HCT116 (cell line): ENCODE data around the gene CDK16. TPM values are rescaled to one million over a fixed set of nuclear protein-coding genes. Genes with fewer than 3 reads are reported as not detected.

Source experiments
- ATAC-seq: fragments of 200-7000 bp; cut with Tn5 transposase; 2 replicates; pipeline ENCODE4 v1.9.1; 2020; ENCODE audit warnings: mild to moderate bottlenecking, moderate library complexity
- BruUV-seq: library from RNA; stranded (reverse); fragments of 400-500 nt; replicated peaks from 2 replicates; lab custom pipeline; 2021; lab: Mats Ljungman, UMichigan
- CTCF ChIA-PET: fragments of 300-600 bp; sonication (Branson Sonifier 250); formaldehyde crosslinking; loops from one replicate; lab custom pipeline; 2021; ENCODE audit warnings: antibody characterized with exemption; lab: Charles Lee
- POLR2A ChIA-PET: fragments of 300-600, 350-600 bp; sonication (Branson Sonifier 250); formaldehyde crosslinking; loops from one replicate; lab custom pipeline; 2021; ENCODE audit warnings: antibody characterized with exemption; lab: Charles Lee
- RAD21 ChIA-PET, 2 experiments: fragments of 300-600 bp; sonication (Branson Sonifier 250); formaldehyde crosslinking; loops; one replicate each; lab custom pipeline; 2023; ENCODE audit warnings: low total read pairs in 2 of 2; ENCODE audit not compliant: uncharacterized antibody in 2 of 2, unreplicated experiment in 2 of 2, low non-redundant PET in 1 of 2; lab: Charles Lee
- DNase-seq: peaks from one replicate; pipeline ENCODE4 v3.0.0-alpha.2; 2010; ENCODE audit warnings: low read depth, low spot score
- H2AFZ ChIP-seq: fragments of 200-600 bp; shearing (Covaris generic), sonication (generic); 2 replicates; pipeline ENCODE4 v1.6.1; 2017; ENCODE audit warnings: low read depth, mixed run types, mixed read lengths, antibody characterized with exemption, low read length; ENCODE audit not compliant: poor library complexity, severe bottlenecking
- H3K27ac ChIP-seq: 2 replicates; pipeline ENCODE4 v1.5.1; 2012; ENCODE audit warnings: low read depth, low read length
- H3K27me3 ChIP-seq: fragments of 200-600 bp; sonication (generic); 2 replicates; pipeline ENCODE4 v1.6.1; 2016; ENCODE audit warnings: mixed run types, low read length, mixed read lengths; ENCODE audit not compliant: insufficient read depth
- H3K36me3 ChIP-seq, 2 experiments: fragments of 200-500 bp in 1 of 2; fragments of 200-600 bp in 1 of 2; sonication (Bioruptor generic) in 1 of 2; sonication (generic) in 1 of 2; 2 replicates each; pipeline versions ENCODE4 v1.5.1 to v1.6.1; 2014 to 2016; ENCODE audit warnings: low read length in 2 of 2, inconsistent platforms in 1 of 2, mixed read lengths in 1 of 2, mixed run types in 1 of 2; ENCODE audit not compliant: insufficient read depth in 2 of 2, control insufficient read depth in 1 of 2
- H3K4me1 ChIP-seq, 2 experiments: fragments of 200-600 bp in 1 of 2; sonication (generic) in 1 of 2; 2 replicates each; pipeline versions ENCODE4 v1.5.1 to v1.6.1; 2012 to 2017; ENCODE audit warnings: low read length in 2 of 2, inconsistent platforms in 1 of 2, mild to moderate bottlenecking in 1 of 2, mixed read lengths in 1 of 2, mixed run types in 1 of 2, moderate library complexity in 1 of 2; ENCODE audit not compliant: insufficient read depth in 2 of 2, control insufficient read depth in 1 of 2
- H3K4me2 ChIP-seq: fragments of 200-600 bp; sonication (generic); 2 replicates; pipeline ENCODE4 v1.6.1; 2017; ENCODE audit warnings: mixed run types, low read length, mixed read lengths
- H3K4me3 ChIP-seq, 2 experiments: fragments of 200-600 bp in 1 of 2; sonication (generic) in 1 of 2; replicated peaks in 1 of 2; 2 replicates each; pipeline ENCODE4 v1.5.1; 2011 to 2016; ENCODE audit warnings: low read length in 2 of 2, control low read depth in 1 of 2, low read depth in 1 of 2, mild to moderate bottlenecking in 1 of 2, mixed read lengths in 1 of 2, mixed run types in 1 of 2
- H3K79me2 ChIP-seq: fragments of 200-600 bp; sonication (generic); 2 replicates; pipeline ENCODE4 v1.6.1; 2017; ENCODE audit warnings: mild to moderate bottlenecking, mixed run types, low read length, moderate library complexity, mixed read lengths; ENCODE audit not compliant: insufficient read depth
- H3K9ac ChIP-seq: fragments of 200-600 bp; sonication (generic); 2 replicates; pipeline ENCODE4 v1.6.1; 2016; ENCODE audit warnings: low read length, mixed read lengths
- H3K9me2 ChIP-seq: fragments of 200-600 bp; sonication (generic), shearing (Covaris generic); 2 replicates; pipeline ENCODE4 v1.6.1; 2017; ENCODE audit warnings: mixed run types, mild to moderate bottlenecking, moderate library complexity; ENCODE audit not compliant: insufficient read depth
- H3K9me3 ChIP-seq, 2 experiments: fragments of 200-500 bp in 1 of 2; fragments of 200-600 bp in 1 of 2; sonication (Bioruptor generic) in 1 of 2; sonication (generic) in 1 of 2; 2 replicates each; pipeline ENCODE4 v1.6.1; 2014 to 2017; ENCODE audit warnings: low read length in 2 of 2, mixed read lengths in 2 of 2, inconsistent platforms in 1 of 2, low read depth in 1 of 2, mild to moderate bottlenecking in 1 of 2, mixed run types in 1 of 2, moderate library complexity in 1 of 2; ENCODE audit not compliant: control insufficient read depth in 1 of 2, insufficient read depth in 1 of 2
- H4K20me1 ChIP-seq: fragments of 200-600 bp; sonication (generic), shearing (Covaris generic); 2 replicates; pipeline ENCODE4 v1.6.1; 2017; ENCODE audit warnings: mixed run types, mild to moderate bottlenecking, moderate library complexity; ENCODE audit not compliant: insufficient read depth
- CBX3 ChIP-seq: IDR thresholded peaks from 2 replicates; pipeline ENCODE4 v1.6.1; 2012; ENCODE audit warnings: low read depth
- CEBPB ChIP-seq: IDR thresholded peaks from 2 replicates; pipeline ENCODE4 v1.6.1; 2012; ENCODE audit warnings: low read depth
- CTCF ChIP-seq, 3 experiments: fragments of 200-600 bp in 1 of 3; sonication (generic) in 1 of 3; IDR thresholded peaks in 2 of 3; conservative IDR thresholded peaks in 1 of 3; 2 replicates each; pipeline ENCODE4 v1.5.1; 2012 to 2017; ENCODE audit warnings: low read depth in 2 of 3, low read length in 2 of 3, antibody characterized with exemption in 1 of 3, borderline replicate concordance in 1 of 3, control low read depth in 1 of 3, mild to moderate bottlenecking in 1 of 3, mixed read lengths in 1 of 3, mixed run types in 1 of 3, moderate library complexity in 1 of 3; ENCODE audit not compliant: insufficient read depth in 1 of 3
- EGR1 ChIP-seq: IDR thresholded peaks from 2 replicates; pipeline ENCODE4 v1.6.1; 2012; ENCODE audit warnings: low read depth
- EZH2phosphoT487 ChIP-seq: fragments of 200-600 bp; IDR thresholded peaks from 2 replicates; pipeline ENCODE4 v1.6.1; 2018; ENCODE audit warnings: antibody characterized with exemption, borderline replicate concordance
- FOSL1 ChIP-seq: IDR thresholded peaks from 2 replicates; pipeline ENCODE4 v1.6.1; 2012; ENCODE audit warnings: low read depth
- MAX ChIP-seq: IDR thresholded peaks from 2 replicates; pipeline ENCODE4 v1.6.1; 2012
- POLR2A ChIP-seq: IDR thresholded peaks from 2 replicates; pipeline ENCODE4 v1.7.0; 2011; ENCODE audit warnings: borderline replicate concordance; ENCODE audit not compliant: insufficient read depth, insufficient read length; ENCODE audit errors: extremely low read depth
- POLR2AphosphoS5 ChIP-seq: IDR thresholded peaks from 2 replicates; pipeline ENCODE4 v1.6.1; 2011; ENCODE audit warnings: mild to moderate bottlenecking, low read depth, low read length, moderate library complexity
- RAD21 ChIP-seq: IDR thresholded peaks from 2 replicates; pipeline ENCODE4 v1.6.1; 2012; ENCODE audit warnings: low read depth, mild to moderate bottlenecking
- REST ChIP-seq: IDR thresholded peaks from 2 replicates; pipeline ENCODE4 v1.6.1; 2012; ENCODE audit warnings: low read depth
- SP1 ChIP-seq: IDR thresholded peaks from 2 replicates; pipeline ENCODE4 v1.6.1; 2012; ENCODE audit warnings: low read depth
- SRF ChIP-seq: IDR thresholded peaks from 2 replicates; pipeline ENCODE4 v1.6.1; 2012; ENCODE audit warnings: low read depth
- TCF7L2 ChIP-seq: IDR thresholded peaks from 2 replicates; pipeline ENCODE4 v1.7.0; 2011; ENCODE audit warnings: borderline replicate concordance, inconsistent platforms; ENCODE audit not compliant: insufficient read depth, insufficient read length; ENCODE audit errors: extremely low read depth
- ZNF274 ChIP-seq: fragments of 200-500 bp; sonication (Bioruptor generic); IDR thresholded peaks from 2 replicates; pipeline ENCODE4 v1.6.1; 2014; ENCODE audit warnings: mild to moderate bottlenecking, low read depth, low read length, inconsistent platforms
- intact Hi-C: fragments of 100-400 bp; cut with micrococcal nuclease; formaldehyde crosslinking; loops from 2 replicates; pipeline ENCODE4 v1.10.0; 2022
- total RNA-seq: library from RNA; stranded (reverse); gene quantifications from one replicate; pipeline ENCODE4 v1.2.1, GENCODE V29; 2021; ENCODE audit not compliant: unreplicated experiment

CDK16 gene
- total RNA-seq, 1 experiment from 2014 or later: 131 TPM

GRCh38 chrX:47214435-47215077, 3.9 kb upstream of the CDK16 start:
- intact Hi-C loops: loop anchor here (5.0 kb wide), 1 partner anchor 98 kb away; no protein-coding TSS in a partner anchor
- no peak overlapping the region for H3K9ac ChIP-seq
- BruUV-seq: TSS peak; percentile 59
- peaks cover 18 to 29% of the 10 kb centered on the region in 2 experiments; a peak in 3 of 4 replicates for H3K36me3 ChIP-seq
- ATAC-seq (no peak), DNase-seq (no peak)
- ChIA-PET RAD21 (no interaction called here), CTCF (no interaction called here), POLR2A (no interaction called here)
- no peaks in the 10 kb centered on the region for H3K9me2 ChIP-seq
- H2AFZ ChIP-seq: no peak overlapping the region
- H4K20me1 ChIP-seq: no peaks in the 10 kb centered on the region
- no peak overlapping the region for H3K4me2 ChIP-seq
- peaks cover 6 to 10% of the 10 kb centered on the region in 2 experiments; a peak in 3 of 4 replicates for H3K4me1 ChIP-seq
- no peaks in the 10 kb centered on the region for H3K27me3 ChIP-seq
- no peak overlapping the region for H3K4me3 ChIP-seq
- no peak overlapping the region; the same call in 1 of the 2 replicates for H3K27ac ChIP-seq
- H3K79me2 ChIP-seq: peaks cover 10% of the 10 kb centered on the region
- no peak for TF ChIP-seq RAD21
- no peak for TF ChIP-seq SP1
- TF ChIP-seq POLR2AphosphoS5: no peak
- no peak for TF ChIP-seq EZH2phosphoT487
- no peak for TF ChIP-seq CEBPB
- no peak for TF ChIP-seq CTCF (IDR thresholded peaks at IDR 0.05 in 2 of 3, conservative IDR thresholded peaks at IDR 0.05 in 1 of 3; ENCODE audit: borderline replicate concordance in 1 of 3, insufficient read depth in 1 of 3, low read depth in 2 of 3, low read length in 2 of 3)
- no peak for TF ChIP-seq REST
- no peak for TF ChIP-seq TCF7L2
- TF ChIP-seq EGR1: no peak
- TF ChIP-seq ZNF274: no peak
- TF ChIP-seq SRF: no peak
- TF ChIP-seq MAX: no peak
- no peak for TF ChIP-seq FOSL1
- TF ChIP-seq CBX3: no peak
- no peak for TF ChIP-seq POLR2A
- no peaks in the 10 kb centered on the region for H3K9me3 ChIP-seq
